Esophagus (tissue), 2 donors: ENCODE results near the gene SORL1. TPM values are rescaled to one million over a fixed set of nuclear protein-coding genes. Genes with fewer than 3 reads are reported as not detected.
A peak's percentile ranks its signal among the peaks of the same experiment; 100 is the strongest.

ENCODE experiments used
- H3K27ac ChIP-seq, 2 donors: one replicate each; pipeline ENCODE4 v1.5.1; 2013; ENCODE audit warnings: low read depth in 2 of 2, mild to moderate bottlenecking in 2 of 2, inconsistent platforms in 1 of 2, low read length in 1 of 2, moderate library complexity in 1 of 2
- H3K27me3 ChIP-seq, 2 donors: one replicate each; pipeline ENCODE4 v1.6.1; 2013; ENCODE audit warnings: low read length in 2 of 2, control low read depth in 1 of 2, mild to moderate bottlenecking in 1 of 2; ENCODE audit not compliant: insufficient read depth in 2 of 2, control insufficient read depth in 1 of 2
- H3K36me3 ChIP-seq, 2 donors: one replicate each; pipeline ENCODE4 v1.6.1; 2013; ENCODE audit warnings: low read length in 1 of 2; ENCODE audit not compliant: control insufficient read depth in 2 of 2, insufficient read depth in 2 of 2
- H3K4me1 ChIP-seq, 2 donors: one replicate each; pipeline ENCODE4 v1.6.1; 2013; ENCODE audit warnings: low read length in 1 of 2; ENCODE audit not compliant: control insufficient read depth in 2 of 2, insufficient read depth in 2 of 2
- H3K4me3 ChIP-seq, 2 donors: one replicate each; pipeline ENCODE4 v1.5.1; 2013; ENCODE audit warnings: low read length in 2 of 2, mild to moderate bottlenecking in 2 of 2, low read depth in 1 of 2, moderate library complexity in 1 of 2
- H3K9me3 ChIP-seq, 2 donors: one replicate each; pipeline ENCODE4 v1.6.1; 2013; ENCODE audit warnings: mild to moderate bottlenecking in 2 of 2, low read depth in 1 of 2, low read length in 1 of 2, moderate library complexity in 1 of 2; ENCODE audit not compliant: control insufficient read depth in 2 of 2, insufficient read depth in 1 of 2
- WGBS, 2 donors: extraction: QIAGEN DNeasy Blood & Tissue Kit; methylation state at CpG; one replicate each; pipeline ENCODE4 v1.1.7; 2013; 5-methylcytosine and 5-hydroxymethylcytosine counted together
- polyA plus RNA-seq, 2 donors: library from polyadenylated mRNA; stranded (reverse); fragments of 200-250 nt; gene quantifications; one replicate each; pipeline ENCODE4 v1.2.3, GENCODE V29; 2013
- donor health status: healthy with polysubstance abuse.
- donor health status: Bipolar disorder and iron deficiency.

SORL1 gene
- polyA plus RNA-seq, 2 donors, result 2.5 to 3.0 TPM

DNA sequence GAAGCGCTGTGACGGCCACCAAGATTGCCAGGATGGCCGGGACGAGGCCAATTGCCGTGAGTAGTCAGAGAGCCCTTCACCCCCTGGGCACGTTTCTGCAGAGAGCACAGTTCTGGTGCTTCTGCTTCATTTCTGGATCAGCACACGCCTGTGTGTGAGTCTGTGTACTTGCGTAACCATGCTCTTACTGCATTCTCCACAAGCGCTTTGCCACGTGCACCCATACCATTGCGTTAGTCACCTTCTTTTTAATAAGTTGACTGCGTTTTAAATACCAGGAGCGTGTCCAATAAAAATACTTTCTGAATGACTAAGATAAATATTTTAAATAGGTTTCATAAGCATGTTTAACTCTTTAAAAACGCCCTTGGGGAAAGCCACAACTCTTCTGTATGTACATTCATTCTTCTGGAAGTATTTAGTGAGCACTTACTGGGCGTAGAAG is 143.6 kb downstream of the SORL1 start:
- Histone ChIP-seq H3K27me3 (no peaks in the 10 kb centered on the region), H3K4me3 (no peak overlapping the region), H3K36me3 (peaks cover 0 to 7% of the 10 kb centered on the region in 2 donors), H3K4me1 (peaks cover 0 to 7% of the 10 kb centered on the region in 2 donors), H3K27ac (peak overlapping the region; percentile 39 to 81), H3K9me3 (no peaks in the 10 kb centered on the region)
- 43 to 60% methylated on average over 15 of the region's 15 CpGs for WGBS, 2 donors

DNA sequence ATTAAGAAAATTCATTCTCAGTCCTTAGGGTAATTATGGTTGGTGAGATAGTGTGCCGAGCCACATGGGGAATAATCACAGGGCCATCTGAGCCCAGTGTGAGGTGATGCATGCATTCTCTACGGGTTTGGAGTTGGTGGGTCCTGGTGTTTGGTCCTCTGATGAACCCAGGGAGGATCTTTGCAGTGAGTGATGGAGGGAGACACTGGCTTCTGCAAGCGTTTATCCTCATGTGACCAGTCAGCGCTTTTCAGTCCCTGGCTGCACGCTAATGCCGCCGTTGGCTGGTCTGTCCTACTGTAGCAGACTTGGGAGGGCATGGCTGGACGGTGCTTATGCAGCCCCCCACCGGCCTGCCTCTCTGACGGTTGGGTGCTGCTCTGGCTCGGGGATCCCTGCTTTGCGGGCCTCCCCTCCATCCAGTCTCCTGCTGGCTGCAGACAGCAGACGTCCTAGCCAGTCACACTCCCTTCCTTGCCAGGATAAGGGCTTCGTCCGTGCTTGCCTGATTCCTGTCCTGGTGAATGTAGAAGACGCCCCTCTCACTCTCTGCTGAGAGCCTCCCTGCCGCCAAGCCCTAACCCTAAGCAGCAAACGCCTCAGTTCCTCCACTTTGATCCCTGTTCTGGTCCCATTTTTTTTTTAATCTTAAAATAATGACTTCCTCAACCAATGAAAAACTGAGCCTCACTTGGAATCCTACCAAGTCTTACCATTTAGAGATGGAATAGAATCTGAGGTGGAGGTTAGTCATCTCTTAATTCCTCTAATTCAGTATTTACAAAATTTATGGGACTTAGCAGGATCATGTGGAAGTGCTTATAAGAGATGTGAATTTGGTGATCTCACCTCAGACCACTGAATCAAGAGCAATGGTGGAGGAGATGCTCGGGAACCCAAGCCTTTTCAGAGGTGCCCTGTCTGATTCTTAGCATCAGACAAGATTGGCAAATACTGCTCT is 144.4 kb downstream of the SORL1 start:
- 66 to 76% methylated on average over 19 of the region's 19 CpGs for WGBS, 2 donors
- Histone ChIP-seq H3K27ac (peak overlapping the region; percentile 28 to 57), H3K27me3 (no peaks in the 10 kb centered on the region)

DNA sequence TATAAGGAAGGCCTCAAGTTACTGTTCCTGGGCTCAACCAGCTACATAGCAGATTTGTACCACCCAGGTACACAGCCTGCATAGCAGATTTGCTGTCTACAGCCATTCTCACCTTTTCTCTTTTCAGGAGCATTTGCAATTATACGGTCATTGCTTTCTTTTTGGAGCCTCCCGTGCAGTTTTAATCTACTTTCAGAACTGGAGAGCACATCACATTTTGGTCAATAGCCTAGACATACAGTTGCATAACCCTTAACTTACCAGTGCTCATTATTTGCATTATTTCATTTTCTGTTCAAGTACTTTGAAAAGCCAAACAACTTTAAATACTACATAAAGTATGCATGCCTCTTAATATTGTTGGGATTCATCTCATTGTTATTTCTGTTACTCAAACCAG is 151.2 kb downstream of the SORL1 start:
- Histone ChIP-seq H3K36me3 (peaks cover 3 to 11% of the 10 kb centered on the region in 2 donors), H3K27me3 (no peaks in the 10 kb centered on the region), H3K4me3 (no peak overlapping the region), H3K9me3 (no peaks in the 10 kb centered on the region), H3K27ac (no peak overlapping the region), H3K4me1 (no peaks in the 10 kb centered on the region)
- WGBS, 2 donors, result 79 to 81% methylated on average over 2 of the region's 2 CpGs

More for the DNA sequence above, 144.4 kb downstream of the SORL1 start:
- H3K36me3 ChIP-seq, result peaks cover 0 to 7% of the 10 kb centered on the region in 2 donors
- no peaks in the 10 kb centered on the region for H3K9me3 ChIP-seq
- H3K4me1 ChIP-seq, result peaks cover 0 to 7% of the 10 kb centered on the region in 2 donors
- no peak overlapping the region for H3K4me3 ChIP-seq

GRCh38 chr11:121604152-121604551 is 152.0 kb downstream of the SORL1 start:
- Histone ChIP-seq H3K27me3 (no peaks in the 10 kb centered on the region), H3K36me3 (peaks cover 3 to 18% of the 10 kb centered on the region in 2 donors), H3K27ac (no peak overlapping the region), H3K4me1 (no peaks in the 10 kb centered on the region), H3K4me3 (no peak overlapping the region), H3K9me3 (no peaks in the 10 kb centered on the region)
- 97 to 98% methylated on average over 13 of the region's 13 CpGs for WGBS, 2 donors

DNA sequence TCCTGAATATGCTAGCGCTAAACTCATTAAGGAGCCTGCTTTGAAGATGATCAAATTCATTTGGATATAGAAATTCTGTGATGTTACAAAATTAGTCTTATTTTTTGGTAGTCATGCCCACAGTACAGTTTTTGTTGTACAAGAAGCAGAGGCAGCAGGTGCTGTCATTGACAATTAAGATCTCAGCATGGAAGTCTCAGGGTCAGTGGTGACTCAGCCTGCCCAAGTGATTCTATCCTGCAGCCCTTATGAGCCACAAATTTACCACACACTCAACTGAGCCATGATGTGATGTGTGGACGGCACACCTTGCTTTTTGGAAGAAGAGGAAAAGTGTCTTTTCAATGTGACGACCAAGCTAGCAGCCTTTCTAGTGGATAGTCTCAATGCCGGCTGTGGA is 154.2 kb downstream of the SORL1 start:
- no peaks in the 10 kb centered on the region for H3K9me3 ChIP-seq
- H3K4me3 ChIP-seq, result no peak overlapping the region
- H3K27ac ChIP-seq, result no peak overlapping the region
- WGBS, 2 donors, result 92 to 98% methylated on average over 4 of the region's 4 CpGs
- H3K4me1 ChIP-seq, result no peaks in the 10 kb centered on the region
- peaks cover 3 to 18% of the 10 kb centered on the region in 2 donors for H3K36me3 ChIP-seq
- H3K27me3 ChIP-seq, result no peaks in the 10 kb centered on the region

GRCh38 chr11:121607341-121607740 is 155.2 kb downstream of the SORL1 start:
- no peak overlapping the region for H3K4me3 ChIP-seq
- H3K27me3 ChIP-seq, result no peaks in the 10 kb centered on the region
- WGBS, 2 donors, result 85 to 95% methylated on average over 5 of the region's 5 CpGs
- no peaks in the 10 kb centered on the region for H3K4me1 ChIP-seq
- H3K9me3 ChIP-seq, result no peaks in the 10 kb centered on the region
- peaks cover 3 to 18% of the 10 kb centered on the region in 2 donors for H3K36me3 ChIP-seq
- H3K27ac ChIP-seq, result no peak overlapping the region

DNA sequence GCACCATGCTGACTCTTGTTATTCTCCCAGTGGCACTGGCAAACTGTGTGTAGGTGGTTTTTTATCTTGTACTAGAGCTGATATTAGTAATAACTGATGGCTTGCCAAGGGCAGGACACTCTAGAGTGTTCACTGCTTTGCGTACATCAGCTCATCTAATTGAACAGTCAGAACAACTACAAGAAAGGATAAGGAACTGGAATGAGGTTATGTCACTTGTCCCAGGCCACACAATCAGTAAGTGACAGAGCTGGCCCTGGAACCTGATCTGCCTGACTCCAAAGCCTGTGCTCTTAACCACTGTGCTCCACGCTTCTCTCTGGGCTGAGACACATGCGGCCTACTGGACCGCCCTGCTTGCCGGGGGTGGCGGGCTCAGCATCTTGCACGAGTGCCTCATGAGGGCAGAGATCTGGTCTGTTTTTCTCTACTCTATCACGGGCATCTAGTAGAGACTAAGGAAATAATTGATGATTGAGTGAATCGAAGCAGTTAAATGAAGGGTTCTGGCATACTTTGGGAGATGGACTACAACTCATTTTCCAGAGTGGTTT is 156.5 kb downstream of the SORL1 start:
- WGBS, 2 donors, result 93 to 95% methylated on average over 9 of the region's 9 CpGs
- peaks cover 3 to 22% of the 10 kb centered on the region in 2 donors for H3K36me3 ChIP-seq

DNA sequence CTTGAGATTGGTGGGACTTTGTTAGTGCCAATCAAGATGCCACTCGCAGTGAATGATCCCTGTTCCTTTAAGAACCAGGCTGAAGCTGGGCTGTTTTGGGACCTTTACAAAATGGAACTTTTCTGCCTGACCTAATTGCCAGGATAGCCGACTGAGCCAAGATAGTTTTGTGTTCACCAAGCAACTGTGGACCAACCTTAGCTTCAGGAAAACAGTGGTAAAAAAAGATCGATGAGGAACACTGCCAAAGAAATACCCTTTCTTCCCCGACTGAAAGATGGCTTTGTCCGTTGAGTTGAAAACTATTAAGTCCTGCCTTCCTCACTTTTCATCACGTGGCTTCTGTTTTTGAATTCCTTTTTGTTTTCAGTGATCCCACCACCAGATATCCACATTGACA is 158.6 kb downstream of the SORL1 start:
- H3K36me3 ChIP-seq, result peaks cover 7 to 18% of the 10 kb centered on the region in 2 donors

More for the DNA sequence above, 156.5 kb downstream of the SORL1 start:
- no peak overlapping the region for H3K27ac ChIP-seq
- no peaks in the 10 kb centered on the region for H3K4me1 ChIP-seq
- no peaks in the 10 kb centered on the region for H3K9me3 ChIP-seq
- no peak overlapping the region for H3K4me3 ChIP-seq
- H3K27me3 ChIP-seq, result no peaks in the 10 kb centered on the region

GRCh38 chr11:121611242-121611641 is 159.1 kb downstream of the SORL1 start:
- Histone ChIP-seq H3K4me3 (no peak overlapping the region), H3K27ac (no peak overlapping the region), H3K27me3 (no peaks in the 10 kb centered on the region), H3K9me3 (no peaks in the 10 kb centered on the region), H3K36me3 (peaks cover 7 to 16% of the 10 kb centered on the region in 2 donors), H3K4me1 (no peaks in the 10 kb centered on the region)
- WGBS, 2 donors, result 95 to 96% methylated on average over 6 of the region's 6 CpGs

More for the DNA sequence above, 158.6 kb downstream of the SORL1 start:
- WGBS, 2 donors, result 88 to 90% methylated on average over 6 of the region's 6 CpGs
- no peaks in the 10 kb centered on the region for H3K4me1 ChIP-seq
- no peaks in the 10 kb centered on the region for H3K9me3 ChIP-seq
- no peaks in the 10 kb centered on the region for H3K27me3 ChIP-seq
- H3K27ac ChIP-seq, result no peak overlapping the region
- H3K4me3 ChIP-seq, result no peak overlapping the region
